ENCODE results near the gene BMAL1. TPM values are rescaled to one million over a fixed set of nuclear protein-coding genes. Genes with fewer than 3 reads are reported as not detected.

Gene BMAL1
- polyA plus RNA-seq, 1 donor (not counting 4 experiments of a cell fraction or from before 2014, with no cell fraction given): 27.5 TPM

DNA sequence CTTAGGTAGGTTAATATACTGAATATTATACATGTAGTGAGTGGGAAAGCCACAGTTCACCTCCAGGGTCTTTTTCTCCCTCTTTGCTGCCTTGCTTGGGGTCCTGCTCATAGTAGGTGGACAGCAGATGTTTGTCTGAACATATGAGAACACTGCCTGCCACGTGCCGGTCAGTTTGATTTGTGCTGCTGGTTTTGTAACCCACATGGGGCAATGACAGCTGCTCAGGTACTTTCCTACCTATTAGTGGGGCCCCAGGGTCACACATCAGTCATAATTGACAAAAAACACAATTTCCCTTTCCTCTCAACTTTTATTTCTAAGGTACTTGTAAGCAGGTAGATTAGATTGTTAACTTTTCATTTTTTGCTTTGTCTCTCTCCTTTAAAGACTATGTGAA lies 43.8 kb downstream of the BMAL1 start:
- H3K4me2 ChIP-seq (ENCODE audit: control insufficient read depth, extremely low read depth, insufficient read depth, low read depth, low read length): no peak overlapping the region
- H3K9ac ChIP-seq (ENCODE audit: control insufficient read depth, extremely low read depth, insufficient read depth, low read length): no peak overlapping the region
- FAIRE-seq: no peak
- no peak overlapping the region for H2AFZ ChIP-seq (ENCODE audit: control insufficient read depth, low read length)
- DNase-seq (ENCODE audit: low read depth, low spot score): no peak
- no peak for TF ChIP-seq EZH2 (IDR thresholded peaks at IDR 0.05; ENCODE audit: low read length)
- TF ChIP-seq, protein P1, sequence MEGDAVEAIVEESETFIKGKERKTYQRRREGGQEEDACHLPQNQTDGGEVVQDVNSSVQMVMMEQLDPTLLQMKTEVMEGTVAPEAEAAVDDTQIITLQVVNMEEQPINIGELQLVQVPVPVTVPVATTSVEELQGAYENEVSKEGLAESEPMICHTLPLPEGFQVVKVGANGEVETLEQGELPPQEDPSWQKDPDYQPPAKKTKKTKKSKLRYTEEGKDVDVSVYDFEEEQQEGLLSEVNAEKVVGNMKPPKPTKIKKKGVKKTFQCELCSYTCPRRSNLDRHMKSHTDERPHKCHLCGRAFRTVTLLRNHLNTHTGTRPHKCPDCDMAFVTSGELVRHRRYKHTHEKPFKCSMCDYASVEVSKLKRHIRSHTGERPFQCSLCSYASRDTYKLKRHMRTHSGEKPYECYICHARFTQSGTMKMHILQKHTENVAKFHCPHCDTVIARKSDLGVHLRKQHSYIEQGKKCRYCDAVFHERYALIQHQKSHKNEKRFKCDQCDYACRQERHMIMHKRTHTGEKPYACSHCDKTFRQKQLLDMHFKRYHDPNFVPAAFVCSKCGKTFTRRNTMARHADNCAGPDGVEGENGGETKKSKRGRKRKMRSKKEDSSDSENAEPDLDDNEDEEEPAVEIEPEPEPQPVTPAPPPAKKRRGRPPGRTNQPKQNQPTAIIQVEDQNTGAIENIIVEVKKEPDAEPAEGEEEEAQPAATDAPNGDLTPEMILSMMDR (optimal IDR thresholded peaks at IDR 0.05 in 1 of 3, IDR thresholded peaks at IDR 0.05 in 1 of 3, conservative IDR thresholded peaks at IDR 0.05 in 1 of 3; ENCODE audit: extremely low read depth in 1 of 3, insufficient read depth in 2 of 3, low read length in 3 of 3): no peak
- H3K27me3 ChIP-seq (ENCODE audit: control insufficient read depth, extremely low read depth, insufficient read depth, low read length): no peaks in the 10 kb centered on the region
- no peaks in the 10 kb centered on the region for H3K9me3 ChIP-seq (ENCODE audit: control insufficient read depth, low read depth, low read length)
- dilution Hi-C loops (cut with MboI; ENCODE audit: extremely low pct_ligation_motif_present, low sequenced_read_pairs): no loop called here
- H3K27ac ChIP-seq (ENCODE audit: control insufficient read depth, insufficient read depth, low read length): no peak overlapping the region
- peaks cover 12% of the 10 kb centered on the region for H3K79me2 ChIP-seq (ENCODE audit: control insufficient read depth, insufficient read depth, low read length)
- peaks cover 0 to 7% of the 10 kb centered on the region in 2 experiments for H3K36me3 ChIP-seq (ENCODE audit: control insufficient read depth in 2 of 2, extremely low read depth in 1 of 2, insufficient read depth in 2 of 2, low read length in 2 of 2)
- no peaks in the 10 kb centered on the region for H4K20me1 ChIP-seq (ENCODE audit: control insufficient read depth, extremely low read depth, insufficient read depth, low read length)
- no peaks in the 10 kb centered on the region for H3K9me1 ChIP-seq (ENCODE audit: control insufficient read depth, extremely low read depth, insufficient read depth, low read length)
- H3K4me1 ChIP-seq (ENCODE audit: control insufficient read depth, extremely low read depth, insufficient read depth, low read length): peaks cover 4% of the 10 kb centered on the region
- no peak overlapping the region for H3K4me3 ChIP-seq (ENCODE audit: control insufficient read depth in 2 of 3, extremely low read depth in 1 of 3, insufficient read depth in 2 of 3, low read depth in 1 of 3, low read length in 3 of 3)

GRCh38 chr11:13324141-13324540 lies 46.6 kb downstream of the BMAL1 start:
- Histone ChIP-seq H3K9me3 (ENCODE audit: control insufficient read depth, low read depth, low read length) (no peaks in the 10 kb centered on the region), H3K4me3 (ENCODE audit: control insufficient read depth in 2 of 3, extremely low read depth in 1 of 3, insufficient read depth in 2 of 3, low read depth in 1 of 3, low read length in 3 of 3) (no peak overlapping the region), H3K36me3 (ENCODE audit: control insufficient read depth in 2 of 2, extremely low read depth in 1 of 2, insufficient read depth in 2 of 2, low read length in 2 of 2) (peaks cover 2 to 9% of the 10 kb centered on the region in 2 experiments), H3K9ac (ENCODE audit: control insufficient read depth, extremely low read depth, insufficient read depth, low read length) (no peak overlapping the region), H2AFZ (ENCODE audit: control insufficient read depth, low read length) (no peak overlapping the region), H3K4me2 (ENCODE audit: control insufficient read depth, extremely low read depth, insufficient read depth, low read depth, low read length) (no peak overlapping the region), H4K20me1 (ENCODE audit: control insufficient read depth, extremely low read depth, insufficient read depth, low read length) (no peaks in the 10 kb centered on the region), H3K27ac (ENCODE audit: control insufficient read depth, insufficient read depth, low read length) (no peak overlapping the region), H3K27me3 (ENCODE audit: control insufficient read depth, extremely low read depth, insufficient read depth, low read length) (no peaks in the 10 kb centered on the region), H3K4me1 (ENCODE audit: control insufficient read depth, extremely low read depth, insufficient read depth, low read length) (peaks cover 1% of the 10 kb centered on the region), H3K79me2 (ENCODE audit: control insufficient read depth, insufficient read depth, low read length) (peaks cover 7% of the 10 kb centered on the region), H3K9me1 (ENCODE audit: control insufficient read depth, extremely low read depth, insufficient read depth, low read length) (no peaks in the 10 kb centered on the region)
- dilution Hi-C loops (cut with MboI; ENCODE audit: extremely low pct_ligation_motif_present, low sequenced_read_pairs): no loop called here
- DNase-seq (ENCODE audit: low read depth, low spot score) (no peak), FAIRE-seq (no peak)
- TF ChIP-seq, protein P1 (optimal IDR thresholded peaks at IDR 0.05 in 1 of 3, IDR thresholded peaks at IDR 0.05 in 1 of 3, conservative IDR thresholded peaks at IDR 0.05 in 1 of 3; ENCODE audit: extremely low read depth in 1 of 3, insufficient read depth in 2 of 3, low read length in 3 of 3): no peak
- TF ChIP-seq EZH2 (IDR thresholded peaks at IDR 0.05; ENCODE audit: low read length): no peak

Measured in keratinocyte (primary cell).